ENCODE measurements around the gene RBM23. TPM values are rescaled to one million over a fixed set of nuclear protein-coding genes. Genes with fewer than 3 reads are reported as not detected.
A peak's percentile ranks its signal among the peaks of the same experiment; 100 is the strongest.

Gene RBM23
- total RNA-seq, 1 donor from 2014 or later, result 90.6 TPM

- H3K4me3 ChIP-seq (ENCODE audit: low read depth, low read length), result no peak overlapping the region
- TF ChIP-seq CTCF (conservative IDR thresholded peaks at IDR 0.05; ENCODE audit: low read depth, low read length), result no peak
- DNase-seq (ENCODE audit: low read depth), result no peak
These were observed 26.7 kb upstream of the RBM23 start for GRCh38 chr14:22945642-22946041.

- no peak overlapping the region for H3K4me3 ChIP-seq (ENCODE audit: low read depth, low read length)
- no peak for DNase-seq (ENCODE audit: low read depth)
- no peak for TF ChIP-seq CTCF (conservative IDR thresholded peaks at IDR 0.05; ENCODE audit: low read depth, low read length)
These were observed 20.7 kb upstream of the RBM23 start for GRCh38 chr14:22939684-22940083.

- H3K4me3 ChIP-seq (ENCODE audit: low read depth, low read length), result no peak overlapping the region
- TF ChIP-seq CTCF (conservative IDR thresholded peaks at IDR 0.05; ENCODE audit: low read depth, low read length), result no peak
- DNase-seq (ENCODE audit: low read depth), result no peak
These were observed 16.2 kb upstream of the RBM23 start for GRCh38 chr14:22935156-22935555.

- DNase-seq (ENCODE audit: low read depth), result no peak
- no peak overlapping the region for H3K4me3 ChIP-seq (ENCODE audit: low read depth, low read length)
- TF ChIP-seq CTCF (conservative IDR thresholded peaks at IDR 0.05; ENCODE audit: low read depth, low read length), result no peak
These were observed 13.2 kb upstream of the RBM23 start for GRCh38 chr14:22932146-22932545.

- H3K4me3 ChIP-seq (ENCODE audit: low read depth, low read length), result peak overlapping the region; percentile 74
- DNase-seq (ENCODE audit: low read depth), result peak; percentile 43
- TF ChIP-seq CTCF (conservative IDR thresholded peaks at IDR 0.05; ENCODE audit: low read depth, low read length), result no peak
These were observed 11.0 kb upstream of the RBM23 start for GRCh38 chr14:22929961-22930364.

- DNase-seq (ENCODE audit: low read depth), result peak; percentile 98
- no peak for TF ChIP-seq CTCF (conservative IDR thresholded peaks at IDR 0.05; ENCODE audit: low read depth, low read length)
- H3K4me3 ChIP-seq (ENCODE audit: low read depth, low read length), result peak within 1 kb of the TSS; percentile 74
These were observed 10.4 kb upstream of the RBM23 start, which contains the start of gene PRMT5 for GRCh38 chr14:22929104-22929960. PRMT5 (minus strand) TSS chr14:22929376; CDS start chr14:22929361, 15 bp downstream.

All from epithelial cell of proximal tubule (primary cell).